Right lobe of liver (tissue), 4 donors: ENCODE results near the gene UBAC2.

Experiments used
- CTCF ChIP-seq, 4 donors: fragments of 200-600 bp in 3 of 4; fragments of 450-650 bp in 1 of 4; IDR thresholded peaks; one replicate each; pipeline versions ENCODE4 v1.5.1 to v1.8.0; 2016 to 2022; ENCODE audit warnings: antibody characterized with exemption in 4 of 4, mild to moderate bottlenecking in 2 of 4
- POLR2A ChIP-seq: fragments of 450-650 bp; IDR thresholded peaks from one replicate; pipeline ENCODE4 v1.6.1; 2017; ENCODE audit warnings: antibody characterized with exemption, mild to moderate bottlenecking
- donor health status: DM: no; HTN: no; CAD: no.
- donor health status: DM: no; HTN: no; CAD: no.
- donor health status: DM: no; HTN: yes; CAD: no.

DNA sequence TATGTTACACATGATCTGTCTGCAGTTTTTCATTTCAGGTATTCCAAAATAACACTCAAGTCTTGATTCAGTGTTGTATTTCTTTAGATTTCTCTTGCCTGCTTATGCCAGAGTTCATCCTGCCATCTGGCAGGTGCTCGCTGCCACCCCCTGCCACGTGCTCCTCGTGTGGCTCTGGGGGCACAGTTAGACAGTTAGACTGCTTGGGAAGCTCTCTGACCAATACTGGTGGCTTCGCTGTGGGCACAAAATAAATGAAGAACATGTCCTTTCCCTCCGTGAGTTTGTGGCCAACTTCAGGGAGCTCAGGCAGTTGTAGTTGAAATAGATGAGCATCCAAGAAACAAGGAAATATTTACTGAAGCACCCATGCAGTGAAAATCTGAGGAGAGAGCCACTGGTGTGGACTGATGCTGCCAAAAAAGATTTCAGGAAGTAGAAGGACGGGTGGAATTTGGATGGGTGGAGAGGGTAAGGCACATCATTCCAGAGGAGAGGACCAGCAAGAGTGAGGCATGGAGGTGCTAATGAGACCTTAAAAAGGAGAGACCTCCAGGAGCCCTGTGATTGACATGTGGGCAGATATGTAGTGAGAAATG lies 144.1 kb downstream of the UBAC2 start:
- TF ChIP-seq POLR2A (no peak), CTCF (IDR thresholded peaks at IDR 0.05) (no peak)
